ENCODE results near the gene SP110.

DNA sequence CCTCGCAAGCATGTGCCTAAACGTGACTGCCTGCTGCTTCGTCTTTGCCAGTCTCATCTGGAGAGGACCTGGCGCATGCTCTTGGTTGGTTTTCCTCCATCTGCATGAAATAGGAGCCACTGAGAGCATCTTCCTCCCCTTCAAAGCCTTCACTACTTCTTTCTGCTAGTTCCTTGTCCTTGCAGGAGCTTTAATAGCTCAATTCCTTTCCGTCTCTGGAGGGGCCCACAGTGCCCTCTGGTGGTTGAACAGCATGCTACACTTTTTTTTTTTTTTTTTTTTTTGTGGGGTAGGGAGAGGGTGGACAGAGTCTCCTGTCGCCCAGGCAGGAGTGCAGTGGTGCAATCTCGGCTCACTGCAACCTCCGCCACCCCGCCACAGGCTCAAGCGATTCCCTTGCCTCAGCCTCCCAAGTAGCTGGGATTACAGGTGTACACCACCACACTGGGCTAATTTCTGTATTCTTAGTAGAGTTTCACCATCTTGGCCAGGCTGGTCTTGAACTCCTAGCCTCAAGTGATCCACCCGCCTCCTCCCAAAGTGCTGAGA lies 59.6 kb downstream of the SP110 start:
- TF ChIP-seq, protein P1, sequence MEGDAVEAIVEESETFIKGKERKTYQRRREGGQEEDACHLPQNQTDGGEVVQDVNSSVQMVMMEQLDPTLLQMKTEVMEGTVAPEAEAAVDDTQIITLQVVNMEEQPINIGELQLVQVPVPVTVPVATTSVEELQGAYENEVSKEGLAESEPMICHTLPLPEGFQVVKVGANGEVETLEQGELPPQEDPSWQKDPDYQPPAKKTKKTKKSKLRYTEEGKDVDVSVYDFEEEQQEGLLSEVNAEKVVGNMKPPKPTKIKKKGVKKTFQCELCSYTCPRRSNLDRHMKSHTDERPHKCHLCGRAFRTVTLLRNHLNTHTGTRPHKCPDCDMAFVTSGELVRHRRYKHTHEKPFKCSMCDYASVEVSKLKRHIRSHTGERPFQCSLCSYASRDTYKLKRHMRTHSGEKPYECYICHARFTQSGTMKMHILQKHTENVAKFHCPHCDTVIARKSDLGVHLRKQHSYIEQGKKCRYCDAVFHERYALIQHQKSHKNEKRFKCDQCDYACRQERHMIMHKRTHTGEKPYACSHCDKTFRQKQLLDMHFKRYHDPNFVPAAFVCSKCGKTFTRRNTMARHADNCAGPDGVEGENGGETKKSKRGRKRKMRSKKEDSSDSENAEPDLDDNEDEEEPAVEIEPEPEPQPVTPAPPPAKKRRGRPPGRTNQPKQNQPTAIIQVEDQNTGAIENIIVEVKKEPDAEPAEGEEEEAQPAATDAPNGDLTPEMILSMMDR (IDR thresholded peaks at IDR 0.05), result peak; percentile 55 to 85 (median 74)
- no peak for TF ChIP-seq POLR2A (IDR thresholded peaks at IDR 0.05)
